ENCODE data around the gene RAB10. TPM values are rescaled to one million over a fixed set of nuclear protein-coding genes. Genes with fewer than 3 reads are reported as not detected.

The RAB10 gene

DNA sequence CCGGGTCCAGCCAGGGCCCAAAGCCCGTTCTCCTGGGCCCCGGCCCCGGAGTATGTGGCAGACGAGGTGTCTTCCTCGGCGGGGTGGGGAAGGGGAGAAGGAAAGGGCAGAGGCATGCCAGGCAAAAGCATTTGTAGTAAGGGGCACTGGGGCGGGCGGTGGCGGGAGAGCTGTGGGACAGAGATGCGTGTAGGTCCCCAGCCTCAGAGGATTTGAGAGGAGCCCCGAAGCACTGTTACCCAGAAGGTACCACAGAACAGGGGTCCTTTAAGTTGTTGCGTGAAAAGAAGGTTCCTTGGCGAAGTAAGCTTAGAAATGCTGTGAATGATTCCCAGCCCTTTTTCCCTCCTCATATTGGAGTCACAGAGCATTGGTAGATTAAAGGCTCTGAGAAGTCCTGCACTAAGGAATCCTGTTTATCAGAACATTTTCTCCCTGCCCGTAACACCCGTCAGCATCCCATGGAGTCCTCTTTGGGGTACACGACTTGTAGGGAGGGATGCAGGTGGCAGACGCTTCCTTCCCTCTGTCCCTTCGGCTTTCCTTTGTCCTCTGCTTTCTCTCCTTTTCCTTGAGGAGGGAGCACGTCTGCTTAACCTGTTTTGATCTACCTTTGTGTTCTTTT lies 151.5 kb downstream of the RAB10 start:
- Histone ChIP-seq H2BK5ac (ENCODE audit: low read length) (no peak overlapping the region), H3K79me2 (ENCODE audit: control insufficient read depth, insufficient read depth, low read length) (no peaks in the 10 kb centered on the region), H3K18ac (ENCODE audit: low read length) (peak overlapping the region; percentile 88), H3K79me1 (ENCODE audit: low read length) (no peaks in the 10 kb centered on the region), H3K27ac (ENCODE audit: low read depth, low read length) (no peak overlapping the region), H3K4me3 (ENCODE audit: low read length) (peak overlapping the region; percentile 14), H4K5ac (ENCODE audit: low read length) (no peak overlapping the region), H2BK15ac (replicated peaks; ENCODE audit: low read depth) (no peak overlapping the region), H2AK5ac (ENCODE audit: low read length) (no peak overlapping the region), H3K36me3 (ENCODE audit: control insufficient read depth, insufficient read depth, low read length) (peaks cover 2% of the 10 kb centered on the region), H4K8ac (ENCODE audit: low read depth, low read length) (no peak overlapping the region), H3K23ac (ENCODE audit: low read length) (no peak overlapping the region), H3K4me2 (ENCODE audit: low read length) (peak overlapping the region; percentile 33), H3K9ac (ENCODE audit: low read length) (peak overlapping the region; percentile 67), H3K56ac (ENCODE audit: low read length) (peak overlapping the region; percentile 82), H3K4me1 (ENCODE audit: control insufficient read depth, low read depth, low read length) (no peaks in the 10 kb centered on the region), H2BK120ac (ENCODE audit: low read depth, low read length) (no peak overlapping the region), H3K27me3 (ENCODE audit: insufficient read depth, low read length, poor library complexity) (no peaks in the 10 kb centered on the region), H3K4ac (ENCODE audit: low read depth, low read length) (no peak overlapping the region)
- DNase-seq = no peak
- no CpG with 5 or more reads among the region's 20 CpGs for WGBS (ENCODE audit: extremely low coverage, insufficient coverage, low lambda C conversion rate)

DNA sequence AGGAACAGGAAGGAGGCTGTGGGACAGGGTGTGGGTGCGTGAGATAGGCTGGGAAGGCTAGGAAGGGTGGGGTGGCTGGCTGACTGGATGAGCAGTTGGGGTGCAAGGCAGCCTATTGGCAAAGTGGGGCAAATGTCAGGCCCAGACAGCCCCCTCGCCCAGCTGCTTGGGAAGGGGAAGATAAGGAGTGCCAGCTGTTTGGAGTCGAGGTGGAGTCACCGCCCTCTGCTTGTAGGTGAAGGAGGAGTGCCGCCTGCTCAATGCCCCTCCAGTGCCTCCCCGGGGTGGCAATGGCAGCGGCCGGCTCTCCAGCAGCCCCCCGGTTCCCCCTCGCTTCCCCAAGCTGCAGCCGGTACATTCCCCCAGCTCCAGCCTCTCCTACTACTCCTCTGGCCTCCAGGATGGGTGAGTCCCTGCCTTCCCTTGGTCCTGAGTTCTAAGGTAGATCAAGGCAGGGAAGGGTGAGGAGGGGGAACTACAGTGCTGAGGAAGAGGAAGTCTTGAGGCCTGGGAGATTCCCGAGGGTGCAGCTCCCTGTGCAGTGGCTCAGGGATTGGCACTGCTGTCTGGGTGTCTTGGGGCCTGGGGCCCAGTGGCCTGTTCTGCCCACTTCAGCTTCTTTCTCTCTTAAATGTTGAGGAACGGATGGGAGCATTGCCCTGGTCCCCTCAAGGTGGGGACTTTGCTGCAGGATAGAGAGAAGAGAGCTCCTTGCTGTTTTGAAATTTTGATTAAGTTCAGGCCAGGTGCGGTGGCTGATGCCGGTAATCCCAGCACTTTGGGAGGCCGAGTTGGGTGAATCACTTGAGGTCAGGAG lies 152.3 kb downstream of the RAB10 start:
- Histone ChIP-seq H4K5ac (ENCODE audit: low read length) (no peak overlapping the region), H3K4me3 (ENCODE audit: low read length) (no peak overlapping the region), H2BK120ac (ENCODE audit: low read depth, low read length) (no peak overlapping the region), H3K4me2 (ENCODE audit: low read length) (no peak overlapping the region), H4K8ac (ENCODE audit: low read depth, low read length) (no peak overlapping the region), H3K36me3 (ENCODE audit: control insufficient read depth, insufficient read depth, low read length) (peaks cover 2% of the 10 kb centered on the region), H2AK5ac (ENCODE audit: low read length) (no peak overlapping the region), H3K23ac (ENCODE audit: low read length) (no peak overlapping the region), H3K27ac (ENCODE audit: low read depth, low read length) (no peak overlapping the region), H3K9ac (ENCODE audit: low read length) (no peak overlapping the region), H3K4ac (ENCODE audit: low read depth, low read length) (no peak overlapping the region), H3K79me2 (ENCODE audit: control insufficient read depth, insufficient read depth, low read length) (no peaks in the 10 kb centered on the region), H3K4me1 (ENCODE audit: control insufficient read depth, low read depth, low read length) (no peaks in the 10 kb centered on the region), H3K18ac (ENCODE audit: low read length) (no peak overlapping the region), H3K56ac (ENCODE audit: low read length) (peak overlapping the region; percentile 11), H2BK15ac (replicated peaks; ENCODE audit: low read depth) (no peak overlapping the region), H3K79me1 (ENCODE audit: low read length) (no peaks in the 10 kb centered on the region), H3K27me3 (ENCODE audit: insufficient read depth, low read length, poor library complexity) (no peaks in the 10 kb centered on the region), H2BK5ac (ENCODE audit: low read length) (no peak overlapping the region)
- no peak for DNase-seq
- WGBS (ENCODE audit: extremely low coverage, insufficient coverage, low lambda C conversion rate) = no CpG with 5 or more reads among the region's 16 CpGs

Small RNA genes lying within 50 kb of the gene (small RNA-seq; reads per million reads assigned to genes)
- not detected for gene RNU6-942P (ENCODE audit: insufficient read depth)
- not detected for gene UQCRHP2 (ENCODE audit: insufficient read depth)

Measured in mesendoderm (in vitro differentiated cells).